IPS DF 4.7 (cell line): ENCODE measurements around the gene RPS15.

Experiments
- DNase-seq: peaks from one replicate; pipeline ENCODE4 v3.0.0-alpha.2; 2013; ENCODE audit warnings: low spot score; ENCODE audit errors: extremely low read depth

The RPS15 gene

GRCh38 chr19:1401889-1402217, 36.3 kb upstream of the RPS15 start:
- DNase-seq, result no peak

GRCh38 chr19:1402411-1403070, 35.7 kb upstream of the RPS15 start:
- DNase-seq, result no peak

GRCh38 chr19:1406774-1407527, 31.2 kb upstream of the RPS15 start:
- no peak for DNase-seq

- no peak for DNase-seq
Observed at GRCh38 chr19:1407528-1408299, 30.5 kb upstream of the RPS15 start, which contains the start of gene DAZAP1. DAZAP1 (plus strand) TSS chr19:1407586; CDS start chr19:1407774, 188 bp downstream.

- DNase-seq, result no peak
Observed at GRCh38 chr19:1408300-1409203, 29.6 kb upstream of the RPS15 start.

DNA sequence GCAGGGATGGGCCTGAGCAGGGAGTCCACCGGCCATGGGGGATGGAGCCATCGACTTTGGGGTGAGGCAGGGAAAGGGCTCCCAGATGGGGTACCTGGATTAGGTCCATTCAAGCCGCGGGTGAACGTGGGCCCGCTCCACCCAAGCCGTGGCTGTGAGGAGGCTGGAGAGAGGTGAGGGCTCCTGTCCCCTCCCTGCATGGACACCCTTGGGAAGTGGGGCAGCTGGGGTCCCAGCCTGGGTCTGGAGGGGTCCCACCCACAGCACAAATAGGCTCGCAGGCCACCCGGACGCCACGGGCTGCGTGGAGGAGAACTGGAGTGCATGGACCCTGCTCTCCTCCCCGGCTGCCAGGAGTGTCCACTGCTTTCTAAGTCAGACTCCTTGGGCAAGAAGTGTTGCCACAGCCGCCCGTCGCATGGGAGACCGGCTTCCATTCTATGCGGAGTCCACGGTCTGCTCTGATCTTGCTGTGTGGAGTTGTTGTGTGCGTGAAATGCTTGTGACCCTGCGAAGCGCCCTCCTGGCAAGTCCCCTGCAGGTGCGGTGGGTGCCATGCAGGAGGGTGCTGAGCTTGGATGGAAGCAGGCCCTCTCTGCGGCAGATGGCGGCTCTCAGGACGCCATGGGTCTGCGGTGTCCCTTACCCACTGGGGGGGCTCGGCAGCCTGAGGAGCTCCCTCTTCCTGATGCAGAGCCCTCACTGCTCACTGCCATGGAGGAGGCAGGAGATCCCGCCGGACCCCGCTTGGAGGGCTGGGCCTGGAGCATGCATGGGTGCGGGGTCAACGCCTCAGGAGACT, 28.8 kb upstream of the RPS15 start:
- DNase-seq, result no peak

GRCh38 chr19:1410136-1410786, 27.9 kb upstream of the RPS15 start:
- no peak for DNase-seq

DNA sequence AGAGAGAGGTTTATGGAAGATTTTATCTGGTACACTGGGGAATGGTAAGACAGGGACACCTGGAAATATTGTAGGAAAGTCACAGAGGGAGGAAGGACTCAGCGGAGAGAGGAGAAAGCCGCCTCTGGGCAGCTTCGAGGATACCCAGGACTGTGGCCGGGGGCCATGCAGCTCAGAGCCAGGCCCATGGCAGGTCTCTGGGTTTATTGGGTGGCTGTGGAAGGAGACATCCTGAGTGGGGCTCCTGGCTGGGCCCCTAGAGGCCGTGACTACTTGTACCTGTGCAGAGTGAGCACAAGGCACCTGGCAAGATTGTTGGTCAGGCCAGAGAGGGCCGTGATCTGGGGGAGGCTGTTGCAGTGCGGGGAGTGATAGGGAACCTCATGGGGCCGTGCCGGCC, 27.4 kb upstream of the RPS15 start:
- no peak for DNase-seq

DNA sequence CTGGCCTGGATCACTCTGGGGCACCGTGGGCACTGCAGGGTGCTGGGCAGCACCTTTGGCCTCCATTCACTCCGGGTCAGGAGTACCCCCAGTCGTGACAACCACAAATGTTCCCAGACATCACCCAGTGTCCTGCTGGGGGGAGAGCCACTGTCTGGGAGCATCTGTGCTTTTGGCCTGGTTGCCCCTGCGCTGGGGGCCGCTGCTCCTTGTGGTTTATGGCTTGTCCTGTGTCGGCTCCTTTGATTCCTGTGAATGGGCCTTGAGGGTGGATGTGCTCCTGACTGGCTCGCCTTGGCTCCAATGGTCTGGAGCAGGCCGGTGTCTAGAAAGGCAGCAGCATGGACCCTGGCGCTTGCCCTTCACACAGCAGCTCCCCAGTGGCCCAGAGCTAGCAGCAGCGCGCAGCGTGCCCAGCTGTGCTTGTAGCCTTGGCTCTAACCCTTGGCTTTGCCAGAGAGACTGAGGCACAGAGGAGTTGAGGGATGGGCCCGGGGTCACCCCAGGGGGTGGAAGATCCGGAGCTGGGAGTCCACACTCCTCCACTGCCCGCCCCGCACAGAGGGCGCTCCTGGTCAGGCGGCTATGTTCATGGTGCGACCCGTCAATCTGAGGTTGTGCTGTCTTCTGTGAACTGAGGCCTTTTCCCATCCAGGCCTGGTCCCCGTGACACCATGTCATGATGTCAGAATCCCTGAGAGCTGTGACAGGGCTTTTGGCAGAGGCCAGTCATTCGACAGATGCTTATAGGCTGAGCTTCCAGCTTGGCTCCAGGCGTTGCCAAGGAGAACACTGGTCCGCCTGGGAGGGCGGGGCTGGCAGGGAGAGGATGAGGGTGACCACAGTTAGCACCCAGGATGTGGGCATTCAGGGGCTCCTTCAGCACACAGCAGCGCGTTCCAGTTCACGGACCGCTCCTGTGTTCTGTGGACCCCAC, 26.7 kb upstream of the RPS15 start:
- DNase-seq, result no peak

DNA sequence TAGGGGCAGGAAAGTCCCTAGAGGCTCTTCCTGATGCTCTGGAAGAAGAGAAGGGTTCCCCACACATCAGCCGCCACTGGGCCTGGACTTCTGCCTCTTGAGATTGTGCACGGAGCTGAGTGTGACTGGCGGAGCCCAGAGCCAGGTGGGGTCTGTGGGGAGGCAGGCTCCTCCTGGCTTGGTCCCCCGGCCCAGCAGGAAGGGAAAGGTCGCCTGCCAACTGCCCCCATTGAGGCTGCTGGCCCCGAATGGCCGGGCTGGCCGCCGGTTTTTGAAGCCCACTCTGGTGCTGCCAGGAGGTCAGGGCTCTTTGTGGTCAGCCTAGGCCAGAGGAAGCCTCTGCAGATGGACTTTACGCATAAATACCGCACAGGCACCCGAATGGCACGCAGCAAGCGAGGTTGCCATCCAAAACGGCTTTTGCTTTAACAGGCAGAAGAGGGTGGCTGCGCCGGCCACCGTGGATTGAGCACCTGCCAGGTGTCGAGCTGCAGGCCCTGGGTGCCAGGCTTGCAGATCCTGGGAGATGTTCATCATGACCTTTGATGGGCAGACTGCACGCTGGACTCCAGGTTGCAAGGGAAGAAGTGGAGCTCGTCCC, 25.8 kb upstream of the RPS15 start:
- DNase-seq, result no peak

- no peak for DNase-seq
Observed at GRCh38 chr19:1412995-1413800, 25.0 kb upstream of the RPS15 start.

DNA sequence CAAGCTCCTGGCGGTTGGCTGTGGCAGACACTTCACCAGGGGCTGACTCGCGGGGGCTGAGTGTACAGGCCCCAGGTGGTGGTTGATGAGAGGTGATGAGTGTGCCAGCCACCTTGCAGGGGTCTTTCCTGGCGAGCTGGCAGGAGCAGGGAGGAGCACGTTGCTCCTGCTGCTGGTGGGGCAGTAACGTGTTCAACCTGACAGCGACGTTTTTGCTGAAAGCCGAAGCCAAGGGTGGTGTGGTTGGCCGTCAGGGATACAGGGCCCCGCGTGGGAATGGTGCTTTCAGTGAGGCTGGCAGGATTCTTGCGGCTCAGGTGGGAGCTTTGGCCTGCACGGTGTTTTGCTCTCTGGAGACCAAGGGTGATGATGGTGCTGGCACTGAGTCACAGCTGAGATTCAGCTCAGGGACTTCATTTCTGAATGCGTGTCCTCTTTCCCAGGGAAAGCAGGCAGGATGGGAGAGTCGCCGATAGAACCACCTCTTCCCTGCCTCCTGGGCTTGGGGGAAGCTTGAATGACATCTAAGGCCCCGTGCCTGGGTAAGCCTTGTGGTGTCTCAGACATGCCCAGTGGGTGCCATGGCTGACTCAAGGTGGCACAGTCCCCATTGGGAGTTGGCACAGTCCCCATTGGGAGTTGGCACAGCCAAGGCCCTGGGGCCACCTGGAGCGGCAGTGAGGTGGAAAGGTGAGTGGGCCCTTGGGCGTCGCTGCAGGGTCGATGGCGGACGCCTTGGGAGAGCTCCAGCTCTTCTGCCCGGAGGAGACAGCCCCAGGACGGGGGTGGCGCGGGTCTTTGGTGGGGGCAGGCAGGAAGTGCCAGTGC, 22.0 kb upstream of the RPS15 start:
- DNase-seq, result no peak

DNA sequence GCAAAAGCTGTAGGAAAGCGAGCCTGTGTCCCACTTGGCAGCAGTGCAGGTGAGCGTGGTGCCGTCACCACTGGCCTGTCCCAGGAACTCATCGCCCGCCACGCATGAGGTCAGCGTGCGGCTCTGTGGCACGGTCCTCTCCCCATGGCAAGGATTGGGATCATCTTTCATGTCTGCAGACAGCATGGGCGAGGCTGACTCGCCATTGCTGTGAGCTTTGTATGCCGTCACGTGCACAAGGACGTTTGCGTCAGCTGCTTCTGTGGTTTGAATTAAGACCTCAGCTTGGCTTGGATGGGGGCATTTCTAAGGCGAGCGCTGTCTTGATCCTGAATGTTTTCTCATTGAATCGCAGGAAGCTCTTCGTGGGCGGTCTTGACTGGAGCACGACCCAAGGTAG, 21.1 kb upstream of the RPS15 start:
- DNase-seq, result no peak

- DNase-seq, result no peak
Observed at GRCh38 chr19:1417681-1418495, 20.3 kb upstream of the RPS15 start.

DNA sequence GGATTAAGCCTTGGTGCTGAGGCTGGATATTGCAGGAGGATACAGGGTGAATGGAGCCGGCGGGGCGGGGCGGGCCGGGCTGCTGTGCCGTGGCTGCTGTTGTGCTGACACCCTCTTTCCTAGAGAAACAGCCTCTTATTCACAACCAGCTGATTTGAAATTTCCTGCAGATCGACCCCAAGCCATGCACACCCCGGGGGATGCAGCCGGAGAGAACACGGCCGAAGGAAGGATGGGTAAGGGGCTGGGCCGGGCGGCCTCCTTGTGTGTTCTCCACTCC, 19.8 kb upstream of the RPS15 start:
- DNase-seq, result no peak
